ENCODE data around the gene BARD1. TPM values are rescaled to one million over a fixed set of nuclear protein-coding genes. Genes with fewer than 3 reads are reported as not detected.
"Not testable (repeated sequence)": the region's sequence is repeated elsewhere in the genome, so short reads cannot be mapped to it uniquely, and the experiment has no call there.

BARD1 gene
- total and polyA plus RNA-seq, 2 of the 8 experiments (the other 6 are each of a cell fraction or from before 2014, with no cell fraction given) = 11.1 to 29.8 TPM

- no peak for TF ChIP-seq HDAC2 (IDR thresholded peaks at IDR 0.05; ENCODE audit: borderline replicate concordance in 1 of 2, low read depth in 2 of 2, low read length in 2 of 2)
These were observed 84.7 kb downstream of the BARD1 start (continued) for GRCh38 chr2:214724741-214725140.

GRCh38 chr2:214717837-214718236 is 91.6 kb downstream of the BARD1 start:
- H2BK15ac ChIP-seq (ENCODE audit: low read length); H3K23me2 ChIP-seq (ENCODE audit: low read depth, low read length); H3K18ac ChIP-seq (ENCODE audit: extremely low read depth, low read length); H4K20me1 ChIP-seq (replicated peaks in 1 of 2; ENCODE audit: control insufficient read depth in 1 of 2, insufficient read depth in 2 of 2, low read length in 2 of 2); H2AK5ac ChIP-seq (ENCODE audit: low read depth, low read length); H3K79me2 ChIP-seq (ENCODE audit: control insufficient read depth in 1 of 2, insufficient read depth in 2 of 2, low read length in 2 of 2); H3K27ac ChIP-seq (ENCODE audit: low read depth, low read length); H3K36me3 ChIP-seq (ENCODE audit: control insufficient read depth in 2 of 4, insufficient read depth in 4 of 4, low read length in 3 of 4); H3K23ac ChIP-seq (ENCODE audit: insufficient read length); H3K4me1 ChIP-seq (replicated peaks in 1 of 4; ENCODE audit: control insufficient read depth in 3 of 4, insufficient read depth in 4 of 4, low read length in 3 of 4); H3K9ac ChIP-seq (replicated peaks in 1 of 4; ENCODE audit: extremely low read depth in 1 of 4, low read depth in 3 of 4, low read length in 3 of 4); H3K79me1 ChIP-seq (ENCODE audit: low read depth, low read length); H2AFZ ChIP-seq (ENCODE audit: low read length); H3K14ac ChIP-seq (ENCODE audit: insufficient read length); DNase-seq (ENCODE audit: low read depth in 1 of 2, low spot score in 2 of 2); H2BK12ac ChIP-seq (ENCODE audit: low read depth, low read length); H2BK20ac ChIP-seq (ENCODE audit: low read length); H3K27me3 ChIP-seq (replicated peaks in 1 of 4; ENCODE audit: control insufficient read depth in 3 of 4, extremely low read depth in 1 of 4, insufficient read depth in 3 of 4, low read length in 3 of 4); H3K4ac ChIP-seq (replicated peaks; ENCODE audit: insufficient read length, low read depth, low read length); H4K91ac ChIP-seq (replicated peaks; ENCODE audit: insufficient read length, low read length); H3K4me3 ChIP-seq (ENCODE audit: extremely low read depth in 1 of 4, insufficient read depth in 2 of 4, low read depth in 3 of 4, low read length in 4 of 4); FAIRE-seq; H2BK120ac ChIP-seq (replicated peaks; ENCODE audit: low read depth, low read length); H3K9me3 ChIP-seq (ENCODE audit: insufficient read depth in 2 of 2, low read depth in 1 of 2, low read length in 1 of 2); H2BK5ac ChIP-seq (ENCODE audit: low read depth, low read length); H3K4me2 ChIP-seq (ENCODE audit: insufficient read depth in 1 of 2, low read depth in 2 of 2, low read length in 2 of 2); H3K56ac ChIP-seq (replicated peaks; ENCODE audit: insufficient read length, low read depth, low read length); H4K5ac ChIP-seq (ENCODE audit: insufficient read length, low read depth, low read length); H4K8ac ChIP-seq (ENCODE audit: extremely low read depth, insufficient read depth, low read length): not testable (repeated sequence)
- ChIA-PET POLR2A (ENCODE audit: partially characterized antibody) (interaction anchor here (0.6 to 1.1 kb wide), 2 partner anchors 18 to 49 kb away, joined by 3 read pairs; no protein-coding TSS in a partner anchor), CTCF (ENCODE audit: partially characterized antibody) (interaction anchor here (0.8 to 1.8 kb wide), 3 partner anchors 12 to 113 kb away, joined by 3 to 5 read pairs (median 4); no protein-coding TSS in a partner anchor)
- 98% methylated on average over 3 of the region's 3 CpGs; no CpG with 5 or more reads in 1 of the 2 experiments for WGBS, 2 experiments (ENCODE audit: extremely low coverage in 1 of 2, insufficient coverage in 1 of 2, insufficient read length in 1 of 2, insufficient replicate concordance in 2 of 2, low coverage in 1 of 2, low lambda C conversion rate in 2 of 2, missing lambda C conversion rate in 1 of 2)
